Thyroid gland (tissue), 4 donors: Measurements from ENCODE around the gene DCP1B.

Experiments
- POLR2A ChIP-seq, 2 donors: fragments of 450-650 bp; IDR thresholded peaks; one replicate each; pipeline ENCODE4 v1.6.1; 2017; ENCODE audit warnings: antibody characterized with exemption in 2 of 2, mild to moderate bottlenecking in 2 of 2, moderate library complexity in 1 of 2
- TF ChIP-seq, protein P1 (sequence below), 6 experiments: fragments of 200-600 bp in 3 of 6; fragments of 450-650 bp in 3 of 6; sonication (generic) in 3 of 6; IDR thresholded peaks; one replicate each; pipeline ENCODE4 v1.5.1; 2016 to 2019; ENCODE audit warnings: antibody characterized with exemption in 6 of 6, mild to moderate bottlenecking in 2 of 6, inconsistent platforms in 1 of 6, moderate library complexity in 1 of 6

DNA sequence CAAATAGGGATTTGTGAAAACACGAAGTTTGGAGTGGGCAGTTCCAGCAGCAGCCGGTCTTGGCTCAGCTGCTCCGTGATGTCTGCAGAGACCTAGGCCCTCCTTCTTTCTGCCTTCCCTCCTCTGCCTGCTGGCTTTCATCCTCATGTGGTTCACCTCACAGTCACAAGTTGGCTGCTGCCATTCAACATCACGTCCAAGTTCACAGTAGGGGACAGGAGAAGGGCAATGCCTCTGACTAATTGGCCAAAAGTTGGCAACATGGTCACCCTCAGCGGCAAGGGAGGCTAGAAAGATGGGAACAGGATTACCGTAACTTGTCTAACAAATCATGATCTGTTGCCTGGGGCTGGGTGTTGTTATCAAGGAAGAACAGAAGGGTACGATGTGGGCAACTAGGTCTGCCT, 78.0 kb downstream of the DCP1B start:
- TF ChIP-seq, protein P1, sequence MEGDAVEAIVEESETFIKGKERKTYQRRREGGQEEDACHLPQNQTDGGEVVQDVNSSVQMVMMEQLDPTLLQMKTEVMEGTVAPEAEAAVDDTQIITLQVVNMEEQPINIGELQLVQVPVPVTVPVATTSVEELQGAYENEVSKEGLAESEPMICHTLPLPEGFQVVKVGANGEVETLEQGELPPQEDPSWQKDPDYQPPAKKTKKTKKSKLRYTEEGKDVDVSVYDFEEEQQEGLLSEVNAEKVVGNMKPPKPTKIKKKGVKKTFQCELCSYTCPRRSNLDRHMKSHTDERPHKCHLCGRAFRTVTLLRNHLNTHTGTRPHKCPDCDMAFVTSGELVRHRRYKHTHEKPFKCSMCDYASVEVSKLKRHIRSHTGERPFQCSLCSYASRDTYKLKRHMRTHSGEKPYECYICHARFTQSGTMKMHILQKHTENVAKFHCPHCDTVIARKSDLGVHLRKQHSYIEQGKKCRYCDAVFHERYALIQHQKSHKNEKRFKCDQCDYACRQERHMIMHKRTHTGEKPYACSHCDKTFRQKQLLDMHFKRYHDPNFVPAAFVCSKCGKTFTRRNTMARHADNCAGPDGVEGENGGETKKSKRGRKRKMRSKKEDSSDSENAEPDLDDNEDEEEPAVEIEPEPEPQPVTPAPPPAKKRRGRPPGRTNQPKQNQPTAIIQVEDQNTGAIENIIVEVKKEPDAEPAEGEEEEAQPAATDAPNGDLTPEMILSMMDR (IDR thresholded peaks at IDR 0.05) = no peak
- TF ChIP-seq POLR2A (IDR thresholded peaks at IDR 0.05) = no peak
